ENCODE measurements around the gene PRKG1. TPM values are rescaled to one million over a fixed set of nuclear protein-coding genes. Genes with fewer than 3 reads are reported as not detected.

Gene PRKG1
- total and polyA plus RNA-seq, 4 donors = 0.46 to 5.1 (median 1.5) TPM

DNA sequence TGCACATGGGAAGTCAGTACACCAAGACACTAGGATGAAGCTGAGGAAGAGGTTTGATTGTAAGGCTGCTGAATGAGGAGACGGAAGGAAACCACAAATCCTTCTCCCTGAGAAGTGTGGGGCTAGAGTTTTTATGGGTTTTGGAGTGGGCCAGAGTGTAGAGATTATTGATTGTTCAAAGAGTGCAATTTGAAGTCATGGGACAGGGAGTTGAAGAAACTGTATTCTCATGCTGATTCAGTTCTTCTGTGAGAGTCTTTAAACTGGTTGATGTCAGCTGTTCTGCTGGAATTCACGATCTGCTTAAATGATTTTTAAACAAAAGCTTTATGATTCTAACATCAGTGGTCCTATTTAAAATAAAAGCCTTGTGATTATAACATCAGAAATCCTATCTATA is 533.9 kb downstream of the PRKG1 start:
- Histone ChIP-seq H3K27me3 (ENCODE audit: control insufficient read depth in 4 of 4, insufficient read depth in 4 of 4, low read length in 3 of 4) (no peaks in the 10 kb centered on the region), H3K9me3 (ENCODE audit: control insufficient read depth in 4 of 4, low read length in 3 of 4) (no peaks in the 10 kb centered on the region), H3K36me3 (ENCODE audit: control insufficient read depth in 4 of 4, insufficient read depth in 3 of 4, low read depth in 1 of 4, low read length in 3 of 4) (no peaks in the 10 kb centered on the region), H3K27ac (ENCODE audit: low read depth in 1 of 2, low read length in 2 of 2) (no peak overlapping the region), H3K9ac (ENCODE audit: low read depth in 1 of 2, low read length in 2 of 2) (no peak overlapping the region), H3K4me1 (ENCODE audit: control insufficient read depth in 4 of 4, insufficient read depth in 4 of 4, low read length in 3 of 4) (no peaks in the 10 kb centered on the region), H3K4me3 (ENCODE audit: low read depth in 1 of 3, low read length in 3 of 3) (no peak overlapping the region)
- no peak for DNase-seq (ENCODE audit: low spot score)
- no peak for TF ChIP-seq GABPA (IDR thresholded peaks at IDR 0.05 in 1 of 2, conservative IDR thresholded peaks at IDR 0.05 in 1 of 2)
- TF ChIP-seq RXRA (IDR thresholded peaks at IDR 0.05) = no peak
- TF ChIP-seq RAD21 (IDR thresholded peaks at IDR 0.05) = no peak
- TF ChIP-seq SP1 (IDR thresholded peaks at IDR 0.05) = no peak
- no peak for TF ChIP-seq YY1 (IDR thresholded peaks at IDR 0.05)
- TF ChIP-seq HNF4A (conservative IDR thresholded peaks at IDR 0.05) = no peak
- TF ChIP-seq EGR1 (IDR thresholded peaks at IDR 0.05; ENCODE audit: low read depth in 2 of 2) = no peak
- TF ChIP-seq, protein P1, sequence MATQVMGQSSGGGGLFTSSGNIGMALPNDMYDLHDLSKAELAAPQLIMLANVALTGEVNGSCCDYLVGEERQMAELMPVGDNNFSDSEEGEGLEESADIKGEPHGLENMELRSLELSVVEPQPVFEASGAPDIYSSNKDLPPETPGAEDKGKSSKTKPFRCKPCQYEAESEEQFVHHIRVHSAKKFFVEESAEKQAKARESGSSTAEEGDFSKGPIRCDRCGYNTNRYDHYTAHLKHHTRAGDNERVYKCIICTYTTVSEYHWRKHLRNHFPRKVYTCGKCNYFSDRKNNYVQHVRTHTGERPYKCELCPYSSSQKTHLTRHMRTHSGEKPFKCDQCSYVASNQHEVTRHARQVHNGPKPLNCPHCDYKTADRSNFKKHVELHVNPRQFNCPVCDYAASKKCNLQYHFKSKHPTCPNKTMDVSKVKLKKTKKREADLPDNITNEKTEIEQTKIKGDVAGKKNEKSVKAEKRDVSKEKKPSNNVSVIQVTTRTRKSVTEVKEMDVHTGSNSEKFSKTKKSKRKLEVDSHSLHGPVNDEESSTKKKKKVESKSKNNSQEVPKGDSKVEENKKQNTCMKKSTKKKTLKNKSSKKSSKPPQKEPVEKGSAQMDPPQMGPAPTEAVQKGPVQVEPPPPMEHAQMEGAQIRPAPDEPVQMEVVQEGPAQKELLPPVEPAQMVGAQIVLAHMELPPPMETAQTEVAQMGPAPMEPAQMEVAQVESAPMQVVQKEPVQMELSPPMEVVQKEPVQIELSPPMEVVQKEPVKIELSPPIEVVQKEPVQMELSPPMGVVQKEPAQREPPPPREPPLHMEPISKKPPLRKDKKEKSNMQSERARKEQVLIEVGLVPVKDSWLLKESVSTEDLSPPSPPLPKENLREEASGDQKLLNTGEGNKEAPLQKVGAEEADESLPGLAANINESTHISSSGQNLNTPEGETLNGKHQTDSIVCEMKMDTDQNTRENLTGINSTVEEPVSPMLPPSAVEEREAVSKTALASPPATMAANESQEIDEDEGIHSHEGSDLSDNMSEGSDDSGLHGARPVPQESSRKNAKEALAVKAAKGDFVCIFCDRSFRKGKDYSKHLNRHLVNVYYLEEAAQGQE (IDR thresholded peaks at IDR 0.05) = no peak
- TF ChIP-seq, protein P2, sequence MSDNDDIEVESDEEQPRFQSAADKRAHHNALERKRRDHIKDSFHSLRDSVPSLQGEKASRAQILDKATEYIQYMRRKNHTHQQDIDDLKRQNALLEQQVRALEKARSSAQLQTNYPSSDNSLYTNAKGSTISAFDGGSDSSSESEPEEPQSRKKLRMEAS (IDR thresholded peaks at IDR 0.05) = no peak
- WGBS = 64% methylated on average over 2 of the region's 2 CpGs

DNA sequence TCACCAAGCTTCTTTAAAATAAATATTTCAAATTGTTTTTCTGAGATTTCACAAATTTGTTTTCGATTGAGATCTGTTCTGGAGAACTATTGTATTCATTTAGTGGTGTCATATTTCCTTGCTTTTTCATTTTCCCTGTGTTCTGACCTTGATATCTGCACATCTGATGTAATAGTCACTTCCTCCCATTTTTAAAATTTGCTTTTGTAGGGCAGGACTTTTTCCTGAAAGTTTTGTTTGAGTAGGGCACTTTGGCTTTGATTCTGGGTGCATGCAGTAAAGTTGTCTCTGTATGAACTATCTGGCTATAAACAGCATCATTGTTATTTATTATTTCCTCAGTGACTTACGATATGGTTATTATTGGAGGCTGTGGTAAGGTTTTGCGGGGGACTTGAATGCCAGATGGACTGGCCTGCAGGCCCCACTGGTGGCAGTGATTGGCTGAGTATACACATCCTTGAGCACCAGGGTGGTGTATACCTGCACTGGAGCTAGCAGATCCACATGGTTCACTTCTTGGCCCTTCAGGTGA is 541.5 kb downstream of the PRKG1 start:
- no peaks in the 10 kb centered on the region for H3K9me3 ChIP-seq (ENCODE audit: control insufficient read depth in 4 of 4, low read length in 3 of 4)
- H3K9ac ChIP-seq (ENCODE audit: low read depth in 1 of 2, low read length in 2 of 2) = no peak overlapping the region
- H3K4me3 ChIP-seq (ENCODE audit: low read depth in 1 of 3, low read length in 3 of 3) = no peak overlapping the region
- TF ChIP-seq, protein P3, sequence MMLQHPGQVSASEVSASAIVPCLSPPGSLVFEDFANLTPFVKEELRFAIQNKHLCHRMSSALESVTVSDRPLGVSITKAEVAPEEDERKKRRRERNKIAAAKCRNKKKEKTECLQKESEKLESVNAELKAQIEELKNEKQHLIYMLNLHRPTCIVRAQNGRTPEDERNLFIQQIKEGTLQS (IDR thresholded peaks at IDR 0.05) = no peak
- no peak for TF ChIP-seq FOXA2 (IDR thresholded peaks at IDR 0.05)
- no peaks in the 10 kb centered on the region for H3K4me1 ChIP-seq (ENCODE audit: control insufficient read depth in 4 of 4, insufficient read depth in 4 of 4, low read length in 3 of 4)
- no peak overlapping the region for H3K27ac ChIP-seq (ENCODE audit: low read depth in 1 of 2, low read length in 2 of 2)
- no peak for DNase-seq (ENCODE audit: low spot score)
- no peaks in the 10 kb centered on the region for H3K36me3 ChIP-seq (ENCODE audit: control insufficient read depth in 4 of 4, insufficient read depth in 3 of 4, low read depth in 1 of 4, low read length in 3 of 4)
- no peaks in the 10 kb centered on the region for H3K27me3 ChIP-seq (ENCODE audit: control insufficient read depth in 4 of 4, insufficient read depth in 4 of 4, low read length in 3 of 4)
- 68% methylated on average over 3 of the region's 3 CpGs for WGBS

DNA sequence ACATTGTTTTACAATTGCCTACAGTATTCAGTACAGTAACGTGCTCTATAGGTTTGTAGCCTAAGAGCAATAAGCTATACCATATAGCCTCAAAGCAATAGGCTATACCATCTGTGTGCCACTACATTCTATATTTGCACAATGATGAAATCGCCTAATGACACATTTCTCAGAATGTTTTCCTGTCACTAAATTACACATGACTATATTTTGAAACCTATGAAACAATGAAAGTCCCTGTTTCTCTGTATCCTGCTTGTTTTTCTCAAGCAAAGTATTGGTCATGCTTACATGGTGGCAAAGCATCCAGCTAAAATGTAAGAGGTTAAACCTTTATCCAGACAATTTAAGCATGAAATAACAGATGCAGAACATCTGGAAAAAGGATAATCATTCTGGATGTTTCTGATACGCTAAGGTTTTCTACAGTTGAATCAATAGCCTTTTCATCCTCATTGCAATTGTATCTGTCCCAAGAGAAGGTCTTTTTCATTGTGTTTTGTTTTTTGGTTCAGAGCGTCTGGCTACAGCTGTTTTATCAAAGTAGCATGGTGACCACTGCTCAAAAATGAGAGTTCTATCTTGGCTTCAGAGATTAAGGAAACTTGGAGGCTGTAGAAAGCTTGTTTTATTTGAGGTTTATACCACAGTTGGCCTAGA is 543.4 kb downstream of the PRKG1 start:
- DNase-seq (ENCODE audit: low spot score) = no peak
- no peaks in the 10 kb centered on the region for H3K4me1 ChIP-seq (ENCODE audit: control insufficient read depth in 4 of 4, insufficient read depth in 4 of 4, low read length in 3 of 4)
- H3K27me3 ChIP-seq (ENCODE audit: control insufficient read depth in 4 of 4, insufficient read depth in 4 of 4, low read length in 3 of 4) = no peaks in the 10 kb centered on the region
- no peaks in the 10 kb centered on the region for H3K9me3 ChIP-seq (ENCODE audit: control insufficient read depth in 4 of 4, low read length in 3 of 4)
- H3K9ac ChIP-seq (ENCODE audit: low read depth in 1 of 2, low read length in 2 of 2) = no peak overlapping the region
- 78% methylated on average over 4 of the region's 4 CpGs for whole genome bisulfite sequencing
- H3K27ac ChIP-seq (ENCODE audit: low read depth in 1 of 2, low read length in 2 of 2) = no peak overlapping the region
- no peaks in the 10 kb centered on the region for H3K36me3 ChIP-seq (ENCODE audit: control insufficient read depth in 4 of 4, insufficient read depth in 3 of 4, low read depth in 1 of 4, low read length in 3 of 4)
- no peak overlapping the region for H3K4me3 ChIP-seq (ENCODE audit: low read depth in 1 of 3, low read length in 3 of 3)
- no peak for TF ChIP-seq JUND (IDR thresholded peaks at IDR 0.05)
- TF ChIP-seq, protein P4, sequence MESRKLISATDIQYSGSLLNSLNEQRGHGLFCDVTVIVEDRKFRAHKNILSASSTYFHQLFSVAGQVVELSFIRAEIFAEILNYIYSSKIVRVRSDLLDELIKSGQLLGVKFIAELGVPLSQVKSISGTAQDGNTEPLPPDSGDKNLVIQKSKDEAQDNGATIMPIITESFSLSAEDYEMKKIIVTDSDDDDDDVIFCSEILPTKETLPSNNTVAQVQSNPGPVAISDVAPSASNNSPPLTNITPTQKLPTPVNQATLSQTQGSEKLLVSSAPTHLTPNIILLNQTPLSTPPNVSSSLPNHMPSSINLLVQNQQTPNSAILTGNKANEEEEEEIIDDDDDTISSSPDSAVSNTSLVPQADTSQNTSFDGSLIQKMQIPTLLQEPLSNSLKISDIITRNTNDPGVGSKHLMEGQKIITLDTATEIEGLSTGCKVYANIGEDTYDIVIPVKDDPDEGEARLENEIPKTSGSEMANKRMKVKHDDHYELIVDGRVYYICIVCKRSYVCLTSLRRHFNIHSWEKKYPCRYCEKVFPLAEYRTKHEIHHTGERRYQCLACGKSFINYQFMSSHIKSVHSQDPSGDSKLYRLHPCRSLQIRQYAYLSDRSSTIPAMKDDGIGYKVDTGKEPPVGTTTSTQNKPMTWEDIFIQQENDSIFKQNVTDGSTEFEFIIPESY (IDR thresholded peaks at IDR 0.05) = no peak
- TF ChIP-seq, protein P3 (IDR thresholded peaks at IDR 0.05) = no peak
- TF ChIP-seq, protein P2 (IDR thresholded peaks at IDR 0.05) = no peak
- TF ChIP-seq, protein P5, sequence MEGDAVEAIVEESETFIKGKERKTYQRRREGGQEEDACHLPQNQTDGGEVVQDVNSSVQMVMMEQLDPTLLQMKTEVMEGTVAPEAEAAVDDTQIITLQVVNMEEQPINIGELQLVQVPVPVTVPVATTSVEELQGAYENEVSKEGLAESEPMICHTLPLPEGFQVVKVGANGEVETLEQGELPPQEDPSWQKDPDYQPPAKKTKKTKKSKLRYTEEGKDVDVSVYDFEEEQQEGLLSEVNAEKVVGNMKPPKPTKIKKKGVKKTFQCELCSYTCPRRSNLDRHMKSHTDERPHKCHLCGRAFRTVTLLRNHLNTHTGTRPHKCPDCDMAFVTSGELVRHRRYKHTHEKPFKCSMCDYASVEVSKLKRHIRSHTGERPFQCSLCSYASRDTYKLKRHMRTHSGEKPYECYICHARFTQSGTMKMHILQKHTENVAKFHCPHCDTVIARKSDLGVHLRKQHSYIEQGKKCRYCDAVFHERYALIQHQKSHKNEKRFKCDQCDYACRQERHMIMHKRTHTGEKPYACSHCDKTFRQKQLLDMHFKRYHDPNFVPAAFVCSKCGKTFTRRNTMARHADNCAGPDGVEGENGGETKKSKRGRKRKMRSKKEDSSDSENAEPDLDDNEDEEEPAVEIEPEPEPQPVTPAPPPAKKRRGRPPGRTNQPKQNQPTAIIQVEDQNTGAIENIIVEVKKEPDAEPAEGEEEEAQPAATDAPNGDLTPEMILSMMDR (IDR thresholded peaks at IDR 0.05; ENCODE audit: low read depth, low read length, missing input control) = no peak
- no peak for TF ChIP-seq RAD21 (IDR thresholded peaks at IDR 0.05)
- TF ChIP-seq GABPA (IDR thresholded peaks at IDR 0.05 in 1 of 2, conservative IDR thresholded peaks at IDR 0.05 in 1 of 2) = no peak
- no peak for TF ChIP-seq YY1 (IDR thresholded peaks at IDR 0.05)
- TF ChIP-seq RXRA (IDR thresholded peaks at IDR 0.05) = no peak
- no peak for TF ChIP-seq SP1 (IDR thresholded peaks at IDR 0.05)
- no peak for TF ChIP-seq FOXA1 (IDR thresholded peaks at IDR 0.05)
- no peak for TF ChIP-seq HNF4G (IDR thresholded peaks at IDR 0.05)
- no peak for TF ChIP-seq FOXA2 (IDR thresholded peaks at IDR 0.05)
- no peak for TF ChIP-seq EGR1 (IDR thresholded peaks at IDR 0.05; ENCODE audit: low read depth in 2 of 2)
- no peak for TF ChIP-seq TAF1 (conservative IDR thresholded peaks at IDR 0.05)
